Panc1 (cell line): ENCODE measurements around the gene AAK1. TPM values are rescaled to one million over a fixed set of nuclear protein-coding genes. Genes with fewer than 3 reads are reported as not detected.
"Not testable (repeated sequence)": the region's sequence is repeated elsewhere in the genome, so short reads cannot be mapped to it uniquely, and the experiment has no call there.

ENCODE experiments used
- ATAC-seq: fragments of 200-7000 bp; cut with Tn5 transposase; 2 replicates; pipeline ENCODE4 v1.9.1; 2020; ENCODE audit warnings: mild to moderate bottlenecking, moderate library complexity
- BruUV-seq: library from RNA; stranded (reverse); fragments of 400-500 nt; replicated peaks from 2 replicates; lab custom pipeline; 2021; lab: Mats Ljungman, UMichigan
- CTCF ChIA-PET: fragments of 300-600 bp; sonication (Branson Sonifier 250); formaldehyde crosslinking; loops from one replicate; lab custom pipeline; 2022; ENCODE audit warnings: antibody characterized with exemption; lab: Charles Lee
- POLR2A ChIA-PET: fragments of 300-600 bp; sonication (Branson Sonifier 250); formaldehyde crosslinking; loops from one replicate; lab custom pipeline; 2022; ENCODE audit warnings: antibody characterized with exemption; lab: Charles Lee
- DNase-seq: peaks from one replicate; pipeline ENCODE4 v3.0.0-alpha.2; 2010; ENCODE audit warnings: low read depth, low spot score
- H3K27ac ChIP-seq: 2 replicates; pipeline ENCODE4 v1.5.1; 2011; ENCODE audit warnings: mild to moderate bottlenecking, low read length, inconsistent platforms
- H3K27me3 ChIP-seq: fragments of 200-500 bp; sonication (Bioruptor generic); 2 replicates; pipeline ENCODE4 v1.6.0; 2014; ENCODE audit warnings: low read length, inconsistent platforms; ENCODE audit not compliant: control insufficient read depth, insufficient read depth
- H3K36me3 ChIP-seq: fragments of 200-500 bp; sonication (Bioruptor generic); 2 replicates; pipeline ENCODE4 v1.5.1; 2014; ENCODE audit warnings: inconsistent platforms, mild to moderate bottlenecking, low read length, moderate library complexity; ENCODE audit not compliant: control insufficient read depth, insufficient read depth
- H3K4me1 ChIP-seq: 2 replicates; pipeline ENCODE4 v1.5.1; 2011; ENCODE audit warnings: inconsistent platforms, mild to moderate bottlenecking, low read length, moderate library complexity; ENCODE audit not compliant: control insufficient read depth, insufficient read depth
- H3K4me3 ChIP-seq, 2 experiments: 2 replicates each; pipeline ENCODE4 v1.5.1; 2011 to 2012; ENCODE audit warnings: low read depth in 2 of 2, low read length in 2 of 2, mild to moderate bottlenecking in 2 of 2, inconsistent platforms in 1 of 2, moderate library complexity in 1 of 2
- H3K9me3 ChIP-seq: fragments of 200-500 bp; sonication (Bioruptor generic); 2 replicates; pipeline ENCODE4 v1.5.1; 2014; ENCODE audit warnings: low read depth, mild to moderate bottlenecking, inconsistent platforms, low read length, moderate library complexity; ENCODE audit not compliant: control insufficient read depth, insufficient read depth
- CTCF ChIP-seq: fragments of 450-650 bp; IDR thresholded peaks from 2 replicates; pipeline ENCODE4 v1.5.1; 2017; ENCODE audit warnings: mild to moderate bottlenecking
- POLR2AphosphoS5 ChIP-seq: IDR thresholded peaks from 2 replicates; pipeline ENCODE4 v1.6.1; 2012; ENCODE audit warnings: mild to moderate bottlenecking, low read depth, low read length, moderate library complexity
- REST ChIP-seq, 2 experiments: IDR thresholded peaks; 2 replicates each; pipeline ENCODE4 v1.6.1; 2011 to 2012; ENCODE audit warnings: low read depth in 2 of 2, control low read depth in 1 of 2, low read length in 1 of 2, mild to moderate bottlenecking in 1 of 2, moderate library complexity in 1 of 2; ENCODE audit not compliant: insufficient read depth in 1 of 2
- SIN3A ChIP-seq: IDR thresholded peaks from 2 replicates; pipeline ENCODE4 v1.6.1; 2012; ENCODE audit warnings: low read depth, mild to moderate bottlenecking, low read length, moderate library complexity, borderline replicate concordance; ENCODE audit not compliant: insufficient read depth
- TCF7L2 ChIP-seq: IDR thresholded peaks from 2 replicates; pipeline ENCODE4 v1.6.1; 2011; ENCODE audit warnings: mild to moderate bottlenecking, low read depth, low read length, inconsistent platforms
- in situ Hi-C: cut with HindIII; loops from 2 replicates; pipeline ENCODE4 v1.10.0; 2016; ENCODE audit warnings: low sequenced_read_pairs, low pct_unique_long_range_greater_than_20kb
- intact Hi-C: fragments of 100-400 bp; cut with micrococcal nuclease; formaldehyde crosslinking; loops from one replicate; pipeline ENCODE4 v1.10.0; 2022; ENCODE audit not compliant: unreplicated experiment
- total RNA-seq: library from RNA; stranded (reverse); gene quantifications from one replicate; pipeline ENCODE4 v1.2.1, GENCODE V29; 2021; ENCODE audit not compliant: unreplicated experiment

The AAK1 gene
- total RNA-seq, 1 experiment from 2014 or later: 123 TPM

DNA sequence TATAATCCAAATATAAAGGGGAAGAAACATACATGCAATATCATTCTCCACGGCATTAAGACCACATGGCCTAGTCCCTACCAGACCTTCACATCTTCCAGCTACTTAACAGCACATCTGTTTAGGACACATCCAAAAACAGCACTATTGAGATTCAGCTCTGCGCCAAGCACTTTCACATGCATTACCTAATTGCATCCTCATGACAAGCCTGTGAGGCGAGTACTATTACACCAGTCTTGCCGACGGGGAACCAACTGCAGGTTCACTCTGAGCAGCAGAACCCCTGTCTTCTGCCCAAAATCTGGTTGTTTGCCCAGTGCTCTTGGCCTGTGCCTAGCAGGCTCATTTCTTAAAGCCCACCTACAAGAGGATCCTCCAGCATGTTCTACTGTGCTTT, 66.7 kb downstream of the AAK1 start:
- ChIA-PET POLR2A (interaction anchor here (0.5 to 0.7 kb wide), 2 partner anchors 84 to 163 kb away, joined by 3 to 4 read pairs; no protein-coding TSS in a partner anchor), CTCF (no interaction called here)
- TF ChIP-seq CTCF: no peak
- ATAC-seq: no peak
- H3K36me3 ChIP-seq: no peaks in the 10 kb centered on the region
- H3K4me3 ChIP-seq: no peak overlapping the region
- DNase-seq: no peak
- no TSS peak for BruUV-seq
- intact Hi-C loops (no loop called here), in situ Hi-C loops (no loop called here)
- no peaks in the 10 kb centered on the region for H3K27me3 ChIP-seq
- no peaks in the 10 kb centered on the region for H3K9me3 ChIP-seq
- H3K4me1 ChIP-seq: peaks cover 14% of the 10 kb centered on the region
- no peak overlapping the region for H3K27ac ChIP-seq

DNA sequence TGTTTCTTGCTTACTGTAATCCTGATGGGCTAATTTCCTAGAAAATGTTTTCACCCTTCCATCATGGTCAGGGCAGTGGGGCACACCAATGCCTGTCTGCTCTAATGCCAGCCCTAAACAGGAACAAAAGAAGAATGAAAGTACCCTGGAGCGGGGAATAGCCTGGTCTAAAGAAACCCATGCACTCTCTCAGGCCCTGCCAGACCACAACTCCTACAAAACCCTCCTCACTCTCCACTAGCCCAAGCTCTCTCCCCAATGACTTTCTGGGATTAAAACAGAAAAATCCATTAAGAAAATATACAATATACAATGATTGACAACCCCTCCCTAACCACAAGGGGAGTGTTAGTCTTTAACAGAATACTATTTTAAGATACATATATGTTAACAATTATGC, 67.6 kb downstream of the AAK1 start:
- H3K27ac ChIP-seq: no peak overlapping the region
- intact Hi-C loops (no loop called here), in situ Hi-C loops (no loop called here)
- no peak for DNase-seq
- H3K36me3 ChIP-seq: no peaks in the 10 kb centered on the region
- H3K4me3 ChIP-seq: no peak overlapping the region
- H3K4me1 ChIP-seq: peaks cover 14% of the 10 kb centered on the region
- TF ChIP-seq SIN3A (no peak), CTCF (no peak), REST (IDR thresholded peaks at IDR 0.05; ENCODE audit: insufficient read depth in 1 of 2, low read depth in 2 of 2, low read length in 1 of 2) (no peak), POLR2AphosphoS5 (no peak), TCF7L2 (no peak)
- no peaks in the 10 kb centered on the region for H3K9me3 ChIP-seq
- no peaks in the 10 kb centered on the region for H3K27me3 ChIP-seq
- CTCF ChIA-PET: no interaction called here
- ATAC-seq: no peak
- no TSS peak for BruUV-seq
- POLR2A ChIA-PET: interaction anchor here (0.7 kb wide), 1 partner anchor 162 kb away, joined by 3 read pairs; no protein-coding TSS in a partner anchor

DNA sequence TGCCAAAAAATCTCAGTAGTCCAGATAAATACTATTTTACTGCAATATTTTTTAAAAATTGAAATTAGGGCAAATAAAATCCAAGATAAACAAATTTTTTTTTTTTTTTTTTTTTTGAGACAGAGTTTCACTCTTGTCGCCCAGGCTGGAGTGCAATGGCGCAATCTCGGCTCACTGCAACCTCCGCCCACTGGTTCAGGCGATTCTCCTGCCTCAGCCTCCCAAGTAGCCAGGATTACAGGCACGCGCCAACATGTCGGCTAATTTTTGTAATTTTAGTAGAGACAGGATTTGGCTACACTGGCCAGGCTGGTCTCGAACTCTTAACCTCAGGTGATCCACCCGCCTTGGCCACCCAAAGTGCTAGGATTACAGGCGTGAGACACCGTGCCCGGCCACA, 68.2 kb downstream of the AAK1 start:
- in situ Hi-C loops: not testable (repeated sequence)

More for the DNA sequence above, 68.2 kb downstream of the AAK1 start:
- H3K4me3 ChIP-seq, CTCF ChIA-PET, ATAC-seq, POLR2A ChIA-PET, intact Hi-C loops, H3K36me3 ChIP-seq, BruUV-seq, H3K27me3 ChIP-seq, H3K9me3 ChIP-seq, H3K27ac ChIP-seq, DNase-seq: not testable (repeated sequence)
- H3K4me1 ChIP-seq: peaks cover 18% of the 10 kb centered on the region
